NCI-H128 (cell line): Measurements from ENCODE around the gene GMNC.
A peak's percentile ranks its signal among the peaks of the same experiment; 100 is the strongest.

Source experiments
- DNase-seq: peaks from one replicate; lab custom pipeline; 2025; ENCODE audit not compliant: unreplicated experiment; lab: John Stamatoyannopoulos, UW

GMNC gene

DNA sequence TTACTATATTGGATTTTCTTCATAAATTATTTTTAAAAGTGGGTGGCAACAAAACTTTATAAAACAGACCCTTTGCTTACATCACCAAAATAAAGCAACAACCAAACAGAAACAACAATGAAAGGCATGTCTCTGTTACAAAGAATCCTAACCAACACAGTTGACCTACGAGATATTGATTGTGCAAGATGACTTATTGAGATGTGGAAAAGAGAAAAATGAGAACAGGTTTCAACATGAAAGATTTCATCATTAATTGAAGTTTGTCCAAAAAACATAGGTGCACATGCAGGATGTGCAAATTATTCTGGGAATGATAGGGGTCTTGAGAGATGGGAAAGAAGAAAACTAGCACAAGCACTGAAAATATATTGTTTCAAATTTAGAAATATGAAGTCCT lies 9.0 kb downstream of the GMNC start:
- no peak for DNase-seq

DNA sequence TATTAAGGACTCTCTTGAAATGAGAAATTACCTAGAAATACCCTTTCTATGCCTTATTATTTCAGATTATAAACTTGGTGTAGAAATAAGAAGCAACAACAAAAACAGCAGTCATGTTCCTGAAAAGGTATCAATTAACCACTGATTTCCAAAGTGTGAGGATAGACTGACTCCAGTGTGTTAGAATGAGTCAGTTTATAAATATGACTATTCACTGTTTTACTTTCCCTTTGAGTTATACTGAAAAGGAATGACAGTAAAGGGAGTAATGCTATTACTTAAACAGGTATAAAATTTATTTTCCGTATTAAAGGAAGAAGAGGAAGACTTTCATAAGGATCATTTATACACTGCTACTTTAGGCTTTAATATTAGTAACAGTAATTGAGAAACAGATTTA lies 12.9 kb downstream of the GMNC start:
- no peak for DNase-seq

DNA sequence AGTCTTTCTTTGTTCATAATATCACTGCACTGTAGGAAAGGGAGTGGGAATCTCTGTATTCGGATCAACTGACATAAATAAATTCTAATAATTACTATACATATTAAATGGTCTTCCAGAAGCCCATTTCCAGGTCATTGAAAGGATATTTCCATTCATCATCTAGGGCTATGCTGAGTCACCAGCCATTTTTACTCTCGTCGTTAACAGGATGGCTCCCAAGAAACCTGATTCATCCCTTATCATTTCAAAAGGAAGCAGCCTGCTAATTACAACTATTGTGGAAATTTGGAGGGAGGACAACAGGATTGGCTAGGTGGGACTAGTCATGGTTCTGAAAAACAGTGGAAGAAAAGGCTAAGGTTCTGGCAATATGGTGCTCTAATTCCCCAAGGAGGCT lies 13.6 kb downstream of the GMNC start:
- no peak for DNase-seq

DNA sequence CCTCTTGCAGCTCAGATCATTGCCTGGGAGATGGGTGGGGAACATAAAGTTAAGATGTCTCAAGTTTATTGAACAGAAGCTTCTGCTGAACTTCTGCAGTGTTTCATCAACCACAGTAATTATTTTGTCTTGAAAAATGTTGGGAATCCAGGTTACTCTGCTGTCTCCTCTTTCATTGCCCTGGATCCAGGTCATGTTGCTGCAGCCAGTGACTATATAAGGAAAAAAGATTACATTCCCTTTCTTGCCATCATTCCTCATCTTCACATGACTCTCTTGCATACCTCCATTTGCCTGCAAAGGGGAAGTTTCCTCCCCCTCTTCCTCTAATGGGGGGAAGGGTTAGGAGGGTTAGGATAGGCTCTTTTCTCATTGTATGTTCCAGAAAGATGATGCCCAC lies 15.1 kb downstream of the GMNC start:
- DNase-seq: no peak

DNA sequence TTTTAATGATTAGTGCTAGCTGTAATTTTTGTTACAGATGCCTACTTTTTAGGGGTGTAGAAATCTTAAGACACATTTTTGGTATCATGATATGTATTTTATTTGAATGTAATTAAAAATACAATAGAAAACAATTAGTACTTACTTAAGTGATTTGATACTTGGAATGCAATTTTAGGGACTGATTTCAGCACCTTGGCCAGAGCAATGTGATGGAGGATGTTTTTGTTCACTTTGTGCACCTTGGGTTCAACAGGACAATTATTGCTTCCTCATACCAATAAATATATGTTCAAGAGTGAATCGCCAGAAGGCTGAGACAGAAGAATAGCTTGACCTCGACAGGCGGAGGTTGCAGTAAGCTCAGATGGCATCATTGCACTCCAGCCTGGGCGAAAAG lies 22.3 kb downstream of the GMNC start:
- no peak for DNase-seq

DNA sequence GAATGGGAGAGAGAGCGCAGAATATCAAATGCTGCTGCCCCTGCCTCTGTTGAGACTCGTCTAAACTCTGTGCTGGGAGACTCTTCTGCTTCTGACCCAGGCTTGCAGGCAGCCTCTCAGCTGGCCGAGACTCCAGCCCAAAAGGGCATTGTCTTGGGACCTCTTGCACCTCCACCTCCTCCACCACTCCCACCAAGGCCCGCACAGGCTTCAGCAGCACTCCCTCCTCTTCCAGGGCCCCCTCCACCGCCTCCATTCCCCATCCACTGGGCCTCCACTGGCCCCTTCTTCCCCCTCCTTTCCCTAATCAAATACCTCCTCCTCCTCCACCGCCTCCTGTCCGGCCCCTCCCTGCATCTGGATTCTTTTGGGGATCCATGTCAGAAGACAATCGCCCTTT lies 31.3 kb downstream of the GMNC start:
- DNase-seq: no peak

DNA sequence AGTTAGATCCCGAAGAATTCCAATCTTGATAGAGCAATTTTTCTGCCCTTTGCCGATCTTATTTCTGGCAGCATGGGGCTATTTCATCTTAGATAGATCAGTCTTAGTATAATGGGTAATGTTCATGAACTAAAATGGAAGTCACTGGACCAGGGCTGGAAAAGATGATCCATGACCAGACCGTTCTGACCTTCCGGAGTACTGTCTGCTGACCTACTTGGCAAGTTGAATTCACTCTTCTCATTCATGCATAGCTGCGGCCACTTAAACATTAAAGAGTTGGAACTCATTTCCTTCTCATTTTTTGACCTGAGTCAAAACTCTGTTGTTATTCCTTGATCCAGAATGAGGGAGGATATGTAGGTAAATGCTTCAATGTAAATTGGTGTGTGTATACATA lies 32.5 kb downstream of the GMNC start:
- DNase-seq: no peak

DNA sequence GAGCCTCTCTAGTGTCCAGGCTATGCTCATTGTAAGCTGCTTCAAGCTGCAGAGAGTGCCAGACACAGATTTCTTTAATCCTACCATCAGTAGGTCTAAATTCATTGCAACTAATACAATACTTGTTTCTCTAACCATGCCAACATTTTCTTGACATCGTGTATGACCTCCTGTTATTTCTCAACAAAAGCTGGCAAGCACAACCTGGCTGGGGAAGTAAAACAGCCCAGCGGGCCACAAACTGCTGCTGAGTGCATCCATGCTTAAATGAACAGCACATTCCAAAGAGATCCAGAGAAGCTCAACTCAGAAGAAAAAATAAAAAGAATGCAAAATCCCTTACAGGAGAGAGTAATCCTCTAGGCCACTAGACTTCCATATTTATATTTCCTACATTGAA lies 36.5 kb downstream of the GMNC start:
- no peak for DNase-seq

DNA sequence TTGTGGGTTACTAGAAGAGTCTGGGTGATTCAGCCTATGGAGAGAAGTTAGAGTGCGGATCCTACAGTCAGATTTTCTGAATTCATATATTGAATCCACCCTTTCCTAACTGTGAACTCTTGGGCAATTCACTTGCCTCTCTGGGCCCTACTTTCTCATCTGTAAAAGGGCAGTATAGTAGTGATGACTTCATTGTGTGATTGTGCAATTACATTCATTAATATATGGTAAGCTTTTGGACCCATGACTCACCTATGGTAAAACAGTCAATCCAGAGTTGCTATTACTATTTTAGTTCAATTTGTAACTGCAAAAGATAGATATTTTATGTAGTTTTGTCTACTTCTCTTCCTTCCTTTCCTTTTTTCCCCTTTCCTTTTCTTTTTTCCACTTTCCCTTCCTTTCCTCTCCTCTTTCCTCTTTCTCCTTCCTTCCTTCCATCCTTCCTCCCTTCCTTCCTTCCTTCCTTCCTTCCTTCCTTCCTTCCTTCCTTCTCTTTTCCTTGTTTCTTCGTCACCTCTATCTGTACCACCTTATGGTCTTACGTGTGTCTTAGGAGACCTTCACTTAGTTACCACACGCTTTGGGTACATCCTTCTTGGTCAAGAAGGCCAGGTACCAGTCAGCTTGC lies 37.0 kb downstream of the GMNC start:
- no peak for DNase-seq

DNA sequence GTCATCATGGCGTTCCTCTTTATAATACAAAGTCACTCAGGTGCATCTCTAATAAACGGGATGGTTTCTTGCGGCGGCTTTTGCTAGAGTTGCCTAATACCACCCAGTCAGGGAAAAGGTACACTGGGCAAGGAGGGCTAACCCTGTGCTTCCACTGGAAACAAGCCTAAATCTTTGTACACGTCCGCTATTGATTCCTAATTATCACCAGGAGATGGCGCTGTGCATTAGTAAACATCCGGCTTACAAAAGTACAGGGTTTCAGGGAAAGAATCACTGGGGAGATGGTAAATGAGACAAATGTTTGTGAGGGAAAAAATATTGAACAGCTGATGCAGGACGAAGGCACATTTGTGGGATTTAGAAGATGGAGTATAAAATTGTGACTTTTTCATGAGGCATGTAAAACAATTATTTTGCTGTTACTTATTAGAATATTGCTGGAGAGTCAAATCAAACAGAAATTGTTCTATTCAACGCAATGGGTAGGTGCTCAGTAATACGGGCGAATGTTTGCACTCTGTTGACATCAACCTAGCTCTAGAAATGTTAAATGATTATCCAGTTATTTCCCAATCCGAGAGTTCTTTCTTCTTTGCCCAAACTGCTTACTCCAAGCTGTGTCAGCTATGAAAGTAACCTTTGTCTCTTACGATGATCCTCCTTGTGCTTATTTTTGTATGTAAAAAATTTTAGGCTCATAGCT lies 50.6 kb downstream of the GMNC start:
- peak; percentile 32 for DNase-seq

DNA sequence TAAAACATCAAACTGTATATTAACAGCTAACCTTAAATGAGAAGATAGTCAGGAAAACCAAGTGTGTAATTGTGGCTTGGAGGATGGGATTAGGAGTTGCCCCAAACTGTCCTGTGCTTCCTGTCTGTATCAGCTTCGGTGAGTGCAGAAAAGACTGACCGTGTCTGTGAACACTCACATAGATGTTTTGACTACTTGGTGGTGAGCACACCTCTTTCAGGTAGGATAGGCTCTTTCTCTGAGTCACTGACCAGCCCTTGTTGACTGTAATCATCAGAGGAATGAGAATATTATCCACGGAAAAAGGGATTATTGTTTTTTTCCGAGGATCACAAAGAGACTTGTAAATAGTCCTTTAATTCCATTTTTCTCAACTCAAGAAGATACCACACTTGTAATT lies 51.5 kb downstream of the GMNC start:
- no peak for DNase-seq

DNA sequence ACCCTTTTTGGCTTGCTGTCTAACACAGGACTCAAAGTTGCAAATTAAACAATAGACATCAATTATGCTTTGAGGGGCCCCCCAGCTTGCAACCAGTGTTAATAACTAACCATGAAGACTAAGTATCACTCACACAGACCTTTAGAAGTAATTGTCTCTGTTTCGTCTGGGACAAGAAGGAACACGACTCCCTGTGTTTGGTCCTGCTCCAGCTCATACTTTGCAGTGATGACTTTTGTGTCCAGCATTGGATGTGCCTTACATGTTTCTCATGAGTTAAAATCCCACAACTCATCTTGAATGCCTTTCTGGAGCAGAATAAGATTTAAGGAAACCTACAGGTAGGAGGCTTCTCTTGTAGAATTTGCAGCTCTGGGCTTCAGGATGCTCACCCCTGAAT lies 53.1 kb downstream of the GMNC start:
- no peak for DNase-seq

DNA sequence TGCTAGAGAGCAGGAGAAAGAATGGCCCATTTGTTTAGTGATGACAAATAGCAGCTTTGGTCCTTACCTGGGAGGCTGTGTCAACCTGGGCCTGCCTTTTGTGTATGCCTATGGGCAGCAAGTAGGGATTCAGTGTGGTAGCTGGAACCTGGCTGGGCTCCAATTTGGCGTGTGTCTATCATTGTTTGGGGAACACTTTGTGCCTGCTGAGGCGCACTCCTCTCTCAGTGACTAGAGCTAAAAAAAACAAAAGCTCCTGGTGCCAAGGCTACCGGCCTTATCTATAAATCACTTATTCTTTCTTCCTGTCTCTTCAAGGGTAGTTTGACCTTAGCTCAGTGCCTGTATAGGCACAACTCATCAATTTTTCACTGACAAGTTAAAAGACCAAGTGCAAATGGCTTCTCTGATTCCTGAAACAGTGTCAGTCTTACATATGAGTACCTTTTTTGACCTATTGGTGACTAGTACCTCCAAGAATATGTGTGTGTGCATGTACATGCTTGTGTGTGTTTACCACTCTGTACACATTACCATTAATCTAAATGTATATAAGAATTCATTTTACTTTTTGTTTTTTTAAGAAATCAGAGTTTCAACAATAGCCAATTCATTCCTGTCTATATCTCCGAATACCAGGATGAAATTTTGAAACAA lies 54.6 kb downstream of the GMNC start:
- peak; percentile 63 for DNase-seq
